IMR-90 (cell line): Measurements from ENCODE around the gene ZC3H7B. TPM values are rescaled to one million over a fixed set of nuclear protein-coding genes. Genes with fewer than 3 reads are reported as not detected.

Experiments
- ATAC-seq: fragments of 200-7000 bp; cut with Tn5 transposase; 2 replicates; pipeline ENCODE4 v1.9.1; 2020; ENCODE audit warnings: low read depth, mild to moderate bottlenecking, moderate library complexity
- BruUV-seq: library from RNA; stranded (reverse); fragments of 400-500 nt; replicated peaks from 2 replicates; lab custom pipeline; 2021; lab: Mats Ljungman, UMichigan
- CTCF ChIA-PET: fragments of 300-600 bp; formaldehyde crosslinking; extraction: SDS; loops from one replicate; lab custom pipeline; 2021; ENCODE audit warnings: antibody characterized with exemption; lab: Yijun Ruan, JAX
- POLR2A ChIA-PET: fragments of 300-600 bp; sonication (Branson Sonifier 250); formaldehyde crosslinking; loops from one replicate; lab custom pipeline; 2022; ENCODE audit warnings: antibody characterized with exemption; ENCODE audit not compliant: unreplicated experiment; lab: Charles Lee
- DNase-seq: peaks from one replicate; pipeline ENCODE4 v3.0.0; 2013
- H2AFZ ChIP-seq: replicated peaks from 2 replicates; pipeline ENCODE3; 2013; ENCODE audit warnings: low read length, mild to moderate bottlenecking; ENCODE audit not compliant: poor library complexity
- H2AK5ac ChIP-seq: 2 replicates; pipeline ENCODE4 v1.6.1; 2013; ENCODE audit warnings: low read depth, low read length, inconsistent platforms
- H2AK9ac ChIP-seq: replicated peaks from 2 replicates; pipeline ENCODE3; 2013; ENCODE audit warnings: mild to moderate bottlenecking, low read depth, low read length, moderate library complexity; ENCODE audit not compliant: poor library complexity
- H2BK120ac ChIP-seq: 2 replicates; pipeline ENCODE4 v1.6.1; 2013; ENCODE audit warnings: low read depth, low read length, inconsistent platforms
- H2BK15ac ChIP-seq: 3 replicates; pipeline ENCODE4 v1.6.1; 2013; ENCODE audit warnings: low read depth, low read length, inconsistent platforms
- H2BK20ac ChIP-seq: 2 replicates; pipeline ENCODE4 v1.6.1; 2013; ENCODE audit warnings: low read depth, mild to moderate bottlenecking, inconsistent platforms, low read length, moderate library complexity
- H2BK5ac ChIP-seq: 2 replicates; pipeline ENCODE4 v1.6.1; 2013; ENCODE audit warnings: mild to moderate bottlenecking, low read depth, low read length, inconsistent platforms; ENCODE audit not compliant: poor library complexity, severe bottlenecking
- H3K14ac ChIP-seq: replicated peaks from 2 replicates; pipeline ENCODE4 v1.6.1; 2013; ENCODE audit warnings: low read depth, low read length, inconsistent platforms
- H3K18ac ChIP-seq: 2 replicates; pipeline ENCODE4 v1.6.1; 2013; ENCODE audit warnings: low read depth, low read length, control low read depth
- H3K23ac ChIP-seq: 2 replicates; pipeline ENCODE4 v1.6.1; 2013; ENCODE audit warnings: low read depth, low read length, inconsistent platforms
- H3K27ac ChIP-seq: 2 replicates; pipeline ENCODE4 v1.5.1; 2013; ENCODE audit warnings: mild to moderate bottlenecking, control low read depth, low read length; ENCODE audit not compliant: insufficient read depth
- H3K27me3 ChIP-seq: 2 replicates; pipeline ENCODE4 v1.6.1; 2013; ENCODE audit warnings: low read length; ENCODE audit not compliant: control insufficient read depth, insufficient read depth
- H3K36me3 ChIP-seq: 2 replicates; pipeline ENCODE4 v1.6.1; 2013; ENCODE audit warnings: low read length, mixed read lengths; ENCODE audit not compliant: control insufficient read depth, insufficient read depth
- H3K4ac ChIP-seq: 2 replicates; pipeline ENCODE4 v1.6.1; 2013; ENCODE audit warnings: low read depth, low read length, inconsistent platforms
- H3K4me1 ChIP-seq: 2 replicates; pipeline ENCODE4 v1.6.1; 2013; ENCODE audit warnings: low read length, mixed read lengths; ENCODE audit not compliant: control insufficient read depth, insufficient read depth
- H3K4me2 ChIP-seq: 2 replicates; pipeline ENCODE4 v1.6.1; 2013; ENCODE audit warnings: low read depth, mild to moderate bottlenecking, control low read depth, low read length, moderate library complexity
- H3K4me3 ChIP-seq: 2 replicates; pipeline ENCODE4 v1.5.1; 2013; ENCODE audit warnings: low read depth, mild to moderate bottlenecking, control low read depth, low read length, moderate library complexity; ENCODE audit not compliant: insufficient read depth
- H3K56ac ChIP-seq: 2 replicates; pipeline ENCODE4 v1.6.1; 2013; ENCODE audit warnings: low read length, inconsistent platforms; ENCODE audit not compliant: insufficient read depth; ENCODE audit errors: extremely low read depth
- H3K79me1 ChIP-seq, 2 experiments: 2 replicates each; pipeline ENCODE4 v1.6.1; 2013; ENCODE audit warnings: low read length in 2 of 2, inconsistent platforms in 1 of 2, low read depth in 1 of 2
- H3K9ac ChIP-seq: 2 replicates; pipeline ENCODE4 v1.6.1; 2013; ENCODE audit warnings: low read depth, low read length, control low read depth
- H3K9me1 ChIP-seq: 2 replicates; pipeline ENCODE4 v1.6.1; 2013; ENCODE audit warnings: low read length, inconsistent platforms; ENCODE audit not compliant: insufficient read depth
- H3K9me3 ChIP-seq: 2 replicates; pipeline ENCODE4 v1.6.1; 2013; ENCODE audit warnings: low read length; ENCODE audit not compliant: control insufficient read depth, insufficient read depth
- H4K20me1 ChIP-seq: 2 replicates; pipeline ENCODE4 v1.6.1; 2013; ENCODE audit warnings: low read length, inconsistent platforms; ENCODE audit not compliant: insufficient read depth
- H4K5ac ChIP-seq: 2 replicates; pipeline ENCODE4 v1.6.1; 2013; ENCODE audit warnings: mild to moderate bottlenecking, low read depth, low read length, control low read depth
- H4K8ac ChIP-seq, 2 experiments: 2 replicates each; pipeline ENCODE4 v1.6.1; 2013; ENCODE audit warnings: low read depth in 2 of 2, low read length in 2 of 2, control low read depth in 1 of 2, inconsistent platforms in 1 of 2
- H4K91ac ChIP-seq: 2 replicates; pipeline ENCODE4 v1.6.1; 2013; ENCODE audit warnings: low read depth, low read length, inconsistent platforms; ENCODE audit not compliant: insufficient read depth
- BHLHE40 ChIP-seq: fragments of 150-350 bp; IDR thresholded peaks from 2 replicates; pipeline ENCODE4 v1.6.1; 2016; ENCODE audit warnings: mild to moderate bottlenecking, low read depth, low read length
- CEBPB ChIP-seq: IDR thresholded peaks from 2 replicates; pipeline ENCODE4 v1.6.1; 2012; ENCODE audit warnings: low read depth, low read length, improper control_type of control experiment
- CHD1 ChIP-seq: IDR thresholded peaks from 2 replicates; pipeline ENCODE4 v1.6.1; 2012; ENCODE audit warnings: low read depth, low read length, improper control_type of control experiment
- FOS ChIP-seq: fragments of 150-350 bp; IDR thresholded peaks from 2 replicates; pipeline ENCODE4 v1.6.1; 2016; ENCODE audit warnings: low read depth, low read length
- MXI1 ChIP-seq: IDR thresholded peaks from 2 replicates; pipeline ENCODE4 v1.6.1; 2012; ENCODE audit warnings: low read depth, mild to moderate bottlenecking, low read length, moderate library complexity, borderline replicate concordance
- NFE2L2 ChIP-seq: fragments of 150-350 bp; IDR thresholded peaks from 2 replicates; pipeline ENCODE4 v1.6.1; 2016; ENCODE audit warnings: low read depth, mild to moderate bottlenecking, low read length
- RCOR1 ChIP-seq: IDR thresholded peaks from 2 replicates; pipeline ENCODE4 v1.6.1; 2012; ENCODE audit warnings: mild to moderate bottlenecking, low read length, improper control_type of control experiment; ENCODE audit not compliant: insufficient replicate concordance
- SMC3 ChIP-seq: fragments of 150-350 bp; IDR thresholded peaks from 2 replicates; pipeline ENCODE4 v1.6.1; 2016; ENCODE audit warnings: low read depth, mild to moderate bottlenecking, antibody characterized with exemption, low read length, moderate library complexity
- WGBS, 2 experiments: methylation state at CpG; one replicate each; pipeline versions ENCODE4 v1.1.5 to v1.1.7; 2013; ENCODE audit warnings: missing lambda C conversion rate in 2 of 2; ENCODE audit not compliant: insufficient read length in 1 of 2; ENCODE audit errors: extremely low coverage in 2 of 2; 5-methylcytosine and 5-hydroxymethylcytosine counted together
- dilution Hi-C: fragments of 300-500 bp; cut with HindIII; formaldehyde crosslinking; loops from one replicate; pipeline ENCODE4 v1.14.3; 2018; ENCODE audit warnings: low sequenced_read_pairs; ENCODE audit not compliant: unreplicated experiment
- in situ Hi-C: fragments of 300-500 bp; cut with MboI; formaldehyde crosslinking; loops from 3 replicates; pipeline ENCODE4 v1.14.3; 2019; ENCODE audit warnings: low sequenced_read_pairs, inconsistent platforms, mixed read lengths
- intact Hi-C: fragments of 100-400 bp; cut with micrococcal nuclease; formaldehyde crosslinking; loops from 2 replicates; pipeline ENCODE4 v1.10.0; 2022
- polyA plus RNA-seq, 3 experiments: library from polyadenylated mRNA; depleted of rRNA; stranded (reverse); fragments of >200 nt; gene quantifications; 2 replicates each; pipeline ENCODE4 v1.2.3, GENCODE V29; 2012; ENCODE audit warnings: low replicate concordance in 1 of 3
- total RNA-seq: library from RNA; depleted of rRNA; stranded (reverse); fragments of >200 nt; gene quantifications from 2 replicates; pipeline ENCODE4 v1.2.3, GENCODE V29; 2012
- TF ChIP-seq, protein P1 (sequence below): fragments of 150-350 bp; IDR thresholded peaks from 2 replicates; pipeline ENCODE4 v1.6.1; 2017; ENCODE audit warnings: mild to moderate bottlenecking, antibody characterized with exemption, low read length, low read depth

Gene ZC3H7B
- total and polyA plus RNA-seq, 2 of the 4 experiments (the other 2 are of a cell fraction) = 37.6 to 72.3 TPM

DNA sequence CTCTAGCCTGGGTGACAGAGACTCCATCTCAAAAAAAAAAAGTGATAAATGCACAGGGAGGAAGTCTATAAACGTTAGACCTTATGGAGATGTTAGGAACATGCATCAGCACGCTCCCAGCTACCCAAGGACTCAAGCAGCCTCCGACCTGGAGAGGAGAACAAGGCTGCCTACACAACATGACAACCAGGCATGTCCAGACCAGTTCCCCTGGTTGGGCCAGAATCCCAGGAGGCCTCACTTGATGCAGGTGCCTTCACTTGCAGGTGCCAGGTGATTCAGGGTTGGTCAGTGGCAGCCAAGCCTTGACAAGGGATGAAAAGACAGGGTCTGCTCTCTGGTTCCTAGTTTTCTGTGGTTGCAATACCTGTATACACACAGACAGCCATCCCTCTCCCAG, 21.3 kb upstream of the ZC3H7B start:
- Histone ChIP-seq H4K5ac (no peak overlapping the region; the same call in 1 of the 2 replicates), H3K9ac (no peak overlapping the region), H2BK20ac (peak overlapping the region; percentile 18; the same call in 1 of the 2 replicates), H3K18ac (no peak overlapping the region), H3K79me1 (peaks cover 46 to 62% of the 10 kb centered on the region in 2 experiments), H4K8ac (peak overlapping the region in 1 of 2 experiments; percentile 35; a peak in 1 of 4 replicates), H3K9me1 (peaks cover 18% of the 10 kb centered on the region), H4K91ac (no peak overlapping the region), H3K9me3 (no peaks in the 10 kb centered on the region), H2AK5ac (no peak overlapping the region; the same call in 1 of the 2 replicates), H3K4me3 (no peak overlapping the region), H2BK120ac (no peak overlapping the region), H2BK5ac (peak overlapping the region; percentile 78), H2AFZ (no peak overlapping the region), H2AK9ac (peak overlapping the region; percentile 87), H3K56ac (no peak overlapping the region), H3K23ac (peak overlapping the region; percentile 54; the same call in 1 of the 2 replicates), H3K36me3 (peaks cover 62% of the 10 kb centered on the region), H3K27me3 (no peaks in the 10 kb centered on the region), H3K27ac (peak overlapping the region; percentile 63; the same call in 1 of the 2 replicates), H2BK15ac (no peak overlapping the region), H4K20me1 (peaks cover 22% of the 10 kb centered on the region), H3K14ac (no peak overlapping the region), H3K4ac (peak overlapping the region; percentile 53), H3K4me1 (peaks cover 5% of the 10 kb centered on the region; the same call in 1 of the 2 replicates), H3K4me2 (no peak overlapping the region)
- no peak for ATAC-seq
- no peak for DNase-seq
- TF ChIP-seq MXI1 (no peak), FOS (no peak), RCOR1 (no peak), CEBPB (no peak), BHLHE40 (no peak), CHD1 (no peak), SMC3 (no peak), NFE2L2 (no peak)
- TF ChIP-seq, protein P1, sequence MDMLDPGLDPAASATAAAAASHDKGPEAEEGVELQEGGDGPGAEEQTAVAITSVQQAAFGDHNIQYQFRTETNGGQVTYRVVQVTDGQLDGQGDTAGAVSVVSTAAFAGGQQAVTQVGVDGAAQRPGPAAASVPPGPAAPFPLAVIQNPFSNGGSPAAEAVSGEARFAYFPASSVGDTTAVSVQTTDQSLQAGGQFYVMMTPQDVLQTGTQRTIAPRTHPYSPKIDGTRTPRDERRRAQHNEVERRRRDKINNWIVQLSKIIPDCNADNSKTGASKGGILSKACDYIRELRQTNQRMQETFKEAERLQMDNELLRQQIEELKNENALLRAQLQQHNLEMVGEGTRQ = no peak
- 90% methylated on average over 2 of the region's 3 CpGs; no CpG with 5 or more reads in 1 of the 2 experiments for WGBS, 2 experiments
- dilution Hi-C loops (no loop called here), intact Hi-C loops (no loop called here), in situ Hi-C loops (no loop called here)
- CTCF ChIA-PET = no interaction called here
- POLR2A ChIA-PET = no interaction called here
- BruUV-seq = no TSS peak
